WTC11 (cell line): ENCODE measurements around the gene KRTAP2-4.

Source experiments
- CBFB ChIP-seq: sonication (generic); formaldehyde crosslinking; IDR thresholded peaks from 2 replicates; pipeline ENCODE4 v1.8.1; 2022; ENCODE audit warnings: mild to moderate bottlenecking, low read depth, missing genetic modification reagents
- CREB1 ChIP-seq: sonication (generic); formaldehyde crosslinking; IDR thresholded peaks from 2 replicates; pipeline ENCODE4 v1.8.0; 2023; ENCODE audit warnings: mild to moderate bottlenecking, missing genetic modification reagents
- MAX ChIP-seq: sonication (generic); formaldehyde crosslinking; IDR thresholded peaks from 2 replicates; pipeline ENCODE4 v1.8.0; 2022; ENCODE audit warnings: mild to moderate bottlenecking, missing genetic modification reagents
- NR1H2 ChIP-seq: sonication (generic); formaldehyde crosslinking; IDR thresholded peaks from 2 replicates; pipeline ENCODE4 v1.9.0; 2021; ENCODE audit warnings: mild to moderate bottlenecking, moderate library complexity, missing genetic modification reagents
- NR2C2 ChIP-seq: sonication (generic); formaldehyde crosslinking; IDR thresholded peaks from 2 replicates; pipeline ENCODE4 v1.8.0; 2022; ENCODE audit warnings: mild to moderate bottlenecking, missing genetic modification reagents
- SMAD4 ChIP-seq: sonication (generic); formaldehyde crosslinking; IDR thresholded peaks from 2 replicates; pipeline ENCODE4 v1.8.0; 2022; ENCODE audit warnings: mild to moderate bottlenecking, missing genetic modification reagents
- TCF7 ChIP-seq: sonication (generic); formaldehyde crosslinking; IDR thresholded peaks from 2 replicates; pipeline ENCODE4 v1.8.0; 2022; ENCODE audit warnings: mild to moderate bottlenecking, low read depth, missing genetic modification reagents, moderate library complexity
- ZNF138 ChIP-seq: sonication (generic); formaldehyde crosslinking; conservative IDR thresholded peaks from 2 replicates; pipeline ENCODE4 v1.8.1; 2022; ENCODE audit warnings: mild to moderate bottlenecking, moderate library complexity, missing genetic modification reagents
- ZNF416 ChIP-seq: fragments of 250-450 bp; sonication (Bioruptor Pico); IDR thresholded peaks from 2 replicates; pipeline ENCODE4 v1.9.0; 2021; ENCODE audit warnings: mild to moderate bottlenecking, inconsistent platforms
- TF ChIP-seq, protein P1 (sequence below): fragments of 200-600 bp; IDR thresholded peaks from 2 replicates; pipeline ENCODE4 v1.8.0; 2022; ENCODE audit warnings: antibody characterized with exemption

GRCh38 chr17:41076788-41077187 is 11.1 kb upstream of the KRTAP2-4 start:
- TF ChIP-seq TCF7 (CRISPR knock-in tag) = no peak
- no peak for TF ChIP-seq CBFB (CRISPR knock-in tag)
- TF ChIP-seq NR1H2 = no peak
- TF ChIP-seq MAX = no peak
- no peak for TF ChIP-seq SMAD4 (CRISPR knock-in tag)
- TF ChIP-seq CREB1 (CRISPR knock-in tag) = no peak
- TF ChIP-seq, protein P1, sequence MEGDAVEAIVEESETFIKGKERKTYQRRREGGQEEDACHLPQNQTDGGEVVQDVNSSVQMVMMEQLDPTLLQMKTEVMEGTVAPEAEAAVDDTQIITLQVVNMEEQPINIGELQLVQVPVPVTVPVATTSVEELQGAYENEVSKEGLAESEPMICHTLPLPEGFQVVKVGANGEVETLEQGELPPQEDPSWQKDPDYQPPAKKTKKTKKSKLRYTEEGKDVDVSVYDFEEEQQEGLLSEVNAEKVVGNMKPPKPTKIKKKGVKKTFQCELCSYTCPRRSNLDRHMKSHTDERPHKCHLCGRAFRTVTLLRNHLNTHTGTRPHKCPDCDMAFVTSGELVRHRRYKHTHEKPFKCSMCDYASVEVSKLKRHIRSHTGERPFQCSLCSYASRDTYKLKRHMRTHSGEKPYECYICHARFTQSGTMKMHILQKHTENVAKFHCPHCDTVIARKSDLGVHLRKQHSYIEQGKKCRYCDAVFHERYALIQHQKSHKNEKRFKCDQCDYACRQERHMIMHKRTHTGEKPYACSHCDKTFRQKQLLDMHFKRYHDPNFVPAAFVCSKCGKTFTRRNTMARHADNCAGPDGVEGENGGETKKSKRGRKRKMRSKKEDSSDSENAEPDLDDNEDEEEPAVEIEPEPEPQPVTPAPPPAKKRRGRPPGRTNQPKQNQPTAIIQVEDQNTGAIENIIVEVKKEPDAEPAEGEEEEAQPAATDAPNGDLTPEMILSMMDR = no peak
- TF ChIP-seq NR2C2 (CRISPR knock-in tag) = no peak
- no peak for TF ChIP-seq ZNF416
- TF ChIP-seq ZNF138 (CRISPR knock-in tag) = no peak
